Colon (tissue), 2 donors: ENCODE results near the gene SYT11.
"Not testable (repeated sequence)": the region's sequence is repeated elsewhere in the genome, so short reads cannot be mapped to it uniquely, and the experiment has no call there.

Source experiments
- FAIRE-seq: peaks from 2 replicates; lab custom pipeline; 2012; peaks lifted over from hg19 to GRCh38; lab: Jason Lieb, UNC
- donor health status: control.
- donor health status: control.

SYT11 gene

DNA sequence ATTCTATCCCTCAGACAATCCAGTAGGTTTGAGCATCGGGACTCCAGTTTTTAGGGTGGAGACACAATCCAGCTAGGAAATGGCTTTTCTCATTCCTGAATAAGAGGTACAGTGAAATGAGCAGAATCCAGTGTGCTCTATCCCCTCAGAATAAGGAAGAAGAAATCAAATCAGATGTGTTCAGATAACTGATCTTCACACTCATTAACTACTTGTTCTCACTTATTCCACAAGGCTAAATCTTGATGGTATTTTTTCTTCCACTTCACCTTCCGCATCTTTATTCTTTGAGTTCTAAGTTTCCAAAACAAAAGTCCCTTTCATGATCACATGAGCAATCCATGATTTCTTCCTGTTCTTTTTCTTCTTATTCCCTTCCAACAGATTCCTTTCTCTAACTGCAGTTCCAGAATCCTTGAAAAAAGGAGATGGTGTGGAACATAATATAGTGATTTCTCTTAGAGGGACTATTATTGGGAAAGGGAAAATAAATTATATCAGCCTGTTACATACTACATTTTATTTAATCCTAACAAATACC lies 1.7 kb downstream of the SYT11 start:
- FAIRE-seq = no peak

DNA sequence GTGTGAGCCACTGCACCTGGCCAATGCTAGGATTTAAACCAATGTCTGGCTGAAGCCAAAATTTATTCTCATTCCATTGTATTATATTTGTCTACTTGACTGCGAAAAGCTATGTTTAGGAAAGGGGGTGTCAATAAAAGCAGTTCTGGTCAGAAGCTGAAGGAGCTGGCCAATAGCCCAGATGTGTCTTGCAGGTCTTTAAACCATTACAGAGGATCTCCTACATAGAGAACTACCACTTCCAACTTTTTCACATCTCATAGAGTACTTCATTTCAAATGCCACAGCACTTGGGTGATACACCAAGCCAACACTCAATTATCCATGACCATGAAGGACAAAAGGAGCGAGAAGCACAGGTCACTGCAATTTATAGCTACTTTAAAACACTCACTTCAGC lies 2.5 kb downstream of the SYT11 start:
- no peak for FAIRE-seq

DNA sequence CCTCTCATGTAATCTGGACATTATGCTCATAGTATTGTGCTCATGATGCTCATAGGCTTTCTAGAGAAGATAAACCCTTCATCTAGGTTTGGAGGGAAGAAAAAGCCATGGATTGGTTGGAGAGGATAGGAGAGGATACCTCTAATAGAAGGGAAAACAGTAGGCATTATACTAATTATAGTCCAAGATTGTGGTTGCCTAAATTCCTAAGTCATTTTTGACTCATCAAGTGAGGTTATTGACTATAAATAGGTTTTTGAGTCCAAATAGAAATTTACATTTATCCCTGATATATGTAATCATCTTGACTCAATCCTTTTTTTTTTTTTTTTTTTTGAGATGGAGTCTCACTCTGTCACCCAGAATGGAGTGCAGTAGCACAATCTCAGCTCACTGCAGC lies 5.0 kb downstream of the SYT11 start:
- no peak for FAIRE-seq

DNA sequence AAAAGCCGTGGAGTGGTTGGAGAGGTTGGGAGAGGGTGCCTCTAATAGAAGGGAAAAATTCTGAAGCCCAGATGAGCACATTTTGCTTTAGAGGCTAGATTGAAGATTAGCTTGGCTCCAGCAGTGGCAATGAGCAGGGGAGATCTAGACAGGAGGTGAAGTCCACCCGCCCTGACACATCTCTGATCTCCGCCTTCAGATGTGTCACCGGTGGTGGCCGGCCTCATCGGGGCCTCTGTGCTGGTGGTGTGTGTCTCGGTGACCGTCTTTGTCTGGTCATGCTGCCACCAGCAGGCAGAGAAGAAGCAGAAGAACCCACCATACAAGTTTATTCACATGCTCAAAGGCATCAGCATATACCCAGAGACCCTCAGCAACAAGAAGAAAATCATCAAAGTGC lies 8.4 kb downstream of the SYT11 start:
- FAIRE-seq = no peak

DNA sequence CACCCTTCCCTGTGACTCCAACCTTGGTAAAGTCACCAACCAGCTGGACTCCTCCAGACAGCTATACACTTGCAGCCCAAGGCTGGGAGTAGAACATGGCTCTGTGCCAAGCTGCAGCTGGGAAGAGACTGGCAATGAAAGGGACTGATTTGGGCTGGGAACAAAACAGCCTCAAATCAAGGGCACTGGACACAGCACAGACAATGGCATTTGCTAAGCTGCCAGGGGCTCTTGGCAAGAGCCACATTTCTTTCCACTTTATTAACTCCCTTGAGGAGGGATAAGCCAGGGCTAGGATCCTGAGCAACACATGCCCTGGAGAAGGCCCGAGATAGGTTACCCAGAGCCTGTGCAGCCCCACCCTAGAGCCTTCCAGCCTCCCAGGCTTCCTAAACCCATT lies 12.0 kb downstream of the SYT11 start:
- FAIRE-seq = no peak

DNA sequence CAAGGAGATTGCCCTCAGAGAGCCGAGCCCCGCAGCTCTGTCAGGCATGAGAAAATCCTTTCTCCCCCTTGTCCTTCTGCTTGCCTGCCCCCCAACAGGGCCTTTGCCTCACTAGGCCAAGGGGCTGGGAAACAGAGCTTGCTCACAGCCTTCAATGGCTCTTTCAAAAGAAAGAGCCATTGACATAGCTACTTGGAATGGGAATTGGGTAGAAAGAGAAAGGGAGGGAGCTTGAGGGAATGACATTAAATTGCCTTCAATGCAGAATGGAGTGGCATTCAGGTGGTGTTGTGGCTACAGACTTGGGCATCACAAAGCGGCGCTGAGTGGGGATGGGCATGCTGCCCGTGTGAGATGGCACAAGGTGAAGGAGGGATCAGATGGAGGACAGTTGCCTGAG lies 13.2 kb downstream of the SYT11 start:
- FAIRE-seq = no peak

DNA sequence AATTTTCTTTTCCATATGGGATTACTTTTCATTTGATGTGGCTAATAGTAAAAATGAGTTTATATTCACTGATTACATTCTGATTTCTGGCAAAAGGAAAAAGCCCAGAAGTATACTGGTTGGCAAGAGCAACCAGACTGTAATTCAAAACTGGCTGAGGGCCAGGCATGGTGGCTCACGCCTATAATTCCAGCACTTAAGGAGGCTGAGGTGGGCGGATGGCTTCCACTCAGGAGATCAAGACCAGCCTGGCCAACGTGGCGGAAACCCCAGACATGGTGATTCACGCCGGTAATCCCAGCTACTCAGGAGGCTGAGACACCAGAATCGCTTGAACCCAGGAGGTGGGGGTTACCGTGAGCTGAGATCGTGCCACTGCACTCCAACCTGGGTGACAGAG lies 14.5 kb downstream of the SYT11 start:
- no peak for FAIRE-seq

DNA sequence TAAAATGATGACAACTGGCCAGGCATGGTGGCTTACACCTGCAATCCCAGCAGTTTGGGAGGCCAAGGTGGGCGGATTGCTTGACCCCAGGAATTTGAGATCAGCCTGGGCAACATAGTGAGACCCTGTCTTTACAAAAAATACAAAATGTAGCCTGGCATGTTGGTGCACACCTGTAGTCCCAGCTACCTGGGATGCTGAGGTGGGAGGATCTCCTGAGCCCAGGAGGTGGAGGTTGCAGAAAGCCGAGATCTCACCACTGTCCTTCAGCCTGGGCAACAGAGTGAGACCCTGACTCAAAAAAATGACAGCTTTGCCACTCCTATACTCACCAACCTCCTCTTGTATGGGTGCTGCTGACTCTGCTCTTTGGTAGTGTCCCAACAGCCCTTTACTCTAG lies 18.6 kb downstream of the SYT11 start:
- FAIRE-seq = no peak

DNA sequence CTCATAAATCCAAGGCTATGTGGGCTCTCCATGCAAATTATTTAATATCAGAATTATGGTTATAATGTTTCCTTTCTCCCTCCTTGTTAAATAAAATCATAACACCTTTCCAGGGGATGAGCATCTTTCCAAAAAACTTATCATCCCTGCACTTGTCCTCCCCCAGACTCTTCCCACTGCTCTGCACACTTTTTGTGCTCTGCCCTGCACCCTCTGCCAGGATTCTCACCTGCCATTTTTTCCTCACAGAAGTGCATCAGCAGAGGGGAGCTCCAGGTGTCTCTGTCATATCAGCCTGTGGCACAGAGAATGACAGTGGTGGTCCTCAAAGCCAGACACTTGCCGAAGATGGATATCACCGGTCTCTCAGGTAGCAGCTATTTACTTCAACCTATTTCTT lies 20.9 kb downstream of the SYT11 start:
- no peak for FAIRE-seq

DNA sequence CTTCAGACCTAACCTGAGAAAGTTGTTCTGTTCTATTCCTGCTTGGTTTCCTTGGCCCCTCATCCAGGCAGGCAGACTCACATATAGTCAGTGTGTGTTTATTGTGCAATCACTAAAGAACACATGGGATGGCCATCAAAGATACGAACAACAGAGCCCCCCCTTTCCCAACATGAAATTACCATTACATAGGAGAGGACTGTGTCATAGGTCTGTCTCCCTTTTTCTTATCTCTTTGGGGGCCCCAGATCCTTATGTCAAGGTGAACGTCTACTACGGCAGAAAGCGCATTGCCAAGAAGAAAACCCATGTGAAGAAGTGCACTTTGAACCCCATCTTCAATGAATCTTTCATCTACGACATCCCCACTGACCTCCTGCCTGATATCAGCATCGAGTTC lies 21.6 kb downstream of the SYT11 start:
- FAIRE-seq = no peak

DNA sequence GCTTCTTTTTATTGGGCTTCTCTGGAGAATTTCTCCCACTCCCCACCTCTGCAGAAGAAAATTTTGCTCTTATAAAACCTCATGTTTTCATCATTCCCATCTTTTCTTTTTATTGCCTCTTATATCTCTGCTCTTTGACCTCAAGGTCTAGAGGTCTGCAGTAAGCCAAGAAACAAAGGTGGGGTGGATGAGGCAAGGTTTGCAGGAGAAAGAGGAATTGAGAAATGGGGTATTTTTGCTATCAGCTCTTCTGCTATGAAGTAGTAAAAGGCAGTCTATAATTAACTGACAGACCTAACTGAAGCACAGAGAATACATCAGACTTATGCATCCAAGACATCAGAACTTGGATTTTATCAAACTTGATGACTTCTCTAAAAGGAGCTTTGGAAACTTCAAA lies 22.9 kb downstream of the SYT11 start:
- FAIRE-seq = no peak

DNA sequence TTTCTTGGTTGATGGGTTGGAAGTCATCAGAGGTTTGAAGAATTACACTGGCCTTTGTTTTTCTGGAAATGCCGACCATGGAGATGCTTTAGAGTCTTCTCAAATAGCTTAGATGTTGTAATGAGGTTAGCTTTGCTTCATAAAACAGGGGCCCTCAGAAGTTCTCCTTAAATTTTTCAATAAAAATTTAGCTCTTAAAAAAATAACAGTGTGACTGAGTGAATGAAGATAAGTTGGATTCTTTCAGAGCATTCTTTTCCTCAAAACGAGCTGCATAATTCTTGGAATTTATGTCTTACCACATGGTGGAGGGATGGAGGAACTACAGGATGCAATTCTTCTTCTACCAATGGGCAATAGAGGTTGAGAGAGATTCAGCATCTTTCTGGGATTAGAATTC lies 23.4 kb downstream of the SYT11 start:
- no peak for FAIRE-seq

DNA sequence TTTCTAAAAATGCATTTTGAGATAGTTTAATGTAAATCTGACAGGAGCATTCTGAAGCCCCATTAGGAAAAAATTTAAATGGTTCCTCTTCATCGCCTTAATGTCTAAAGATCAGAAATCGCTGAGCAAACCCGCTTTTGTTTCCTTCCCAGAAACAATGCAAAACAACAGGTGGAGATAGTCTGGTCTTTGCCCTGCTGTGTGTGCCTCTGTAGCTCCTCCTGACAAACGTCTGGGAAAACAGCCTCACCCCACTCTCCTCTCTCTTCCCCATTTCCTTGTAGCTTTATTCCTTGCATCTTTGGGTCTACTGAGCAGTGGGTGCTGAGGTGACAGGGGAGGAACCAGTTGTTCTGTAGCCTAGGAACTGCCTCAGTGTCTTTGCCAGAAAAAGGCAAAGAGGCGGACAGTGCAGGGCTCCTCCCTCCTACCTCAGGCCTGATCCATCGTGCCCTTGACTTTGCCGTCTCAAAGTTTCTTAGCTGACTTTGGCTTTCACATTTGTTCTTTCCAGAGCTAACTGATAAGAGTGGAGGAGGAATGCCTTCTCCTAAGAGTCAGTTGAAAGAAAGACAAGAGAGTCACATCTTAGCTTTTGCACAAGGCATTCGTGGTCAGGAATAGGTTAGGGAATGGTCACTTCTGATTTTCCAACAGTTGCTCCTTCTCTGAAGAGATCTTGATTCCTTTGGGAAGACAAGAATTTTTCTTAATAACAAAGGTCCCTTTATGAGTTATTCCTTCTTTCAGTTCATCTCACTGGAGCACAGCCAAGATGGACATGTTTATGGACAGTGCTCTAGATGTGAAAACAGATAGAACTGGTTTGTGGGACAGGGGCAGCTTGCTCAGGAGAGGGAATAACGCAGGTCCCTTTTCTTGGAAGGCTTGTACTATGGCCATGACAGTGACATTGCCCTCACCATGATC lies 24.9 kb downstream of the SYT11 start:
- FAIRE-seq = no peak

DNA sequence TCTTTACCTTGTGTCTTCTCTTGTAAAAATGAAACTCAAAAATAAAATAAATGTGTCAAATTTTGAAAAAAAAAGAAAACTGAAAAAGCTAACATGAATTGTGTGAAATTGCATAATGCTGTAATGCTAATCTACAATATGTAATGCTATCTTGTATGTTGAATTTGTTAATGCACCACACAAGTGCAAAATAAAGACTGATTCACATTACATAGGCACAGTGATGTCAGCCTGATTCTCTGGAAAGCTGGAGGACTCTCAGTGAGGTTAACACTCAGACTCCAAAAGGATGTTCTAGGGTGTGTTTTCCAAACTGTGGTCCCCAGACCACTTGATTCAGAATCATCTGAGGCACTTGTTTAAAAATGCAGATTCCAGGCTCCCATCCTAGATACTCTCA lies 25.6 kb downstream of the SYT11 start:
- no peak for FAIRE-seq

DNA sequence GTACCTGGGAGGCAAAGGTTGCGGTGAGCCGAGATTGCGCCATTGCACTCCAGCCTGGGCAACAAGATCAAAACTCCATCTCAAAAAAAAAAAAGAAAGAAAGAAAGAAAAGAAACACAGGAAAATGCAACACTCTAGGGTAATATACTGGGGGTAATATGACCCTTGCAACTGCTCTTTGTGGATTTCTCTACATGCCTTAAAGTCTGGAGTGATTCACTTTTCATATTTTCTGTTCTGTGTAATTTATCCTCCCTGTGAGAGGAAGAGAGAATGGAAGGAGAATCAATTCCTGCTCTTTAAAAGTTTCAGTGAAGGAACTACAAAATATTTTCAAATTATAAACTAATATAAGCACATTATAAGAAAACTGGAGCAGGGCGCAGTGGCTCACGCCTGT lies 29.1 kb downstream of the SYT11 start:
- FAIRE-seq = no peak

DNA sequence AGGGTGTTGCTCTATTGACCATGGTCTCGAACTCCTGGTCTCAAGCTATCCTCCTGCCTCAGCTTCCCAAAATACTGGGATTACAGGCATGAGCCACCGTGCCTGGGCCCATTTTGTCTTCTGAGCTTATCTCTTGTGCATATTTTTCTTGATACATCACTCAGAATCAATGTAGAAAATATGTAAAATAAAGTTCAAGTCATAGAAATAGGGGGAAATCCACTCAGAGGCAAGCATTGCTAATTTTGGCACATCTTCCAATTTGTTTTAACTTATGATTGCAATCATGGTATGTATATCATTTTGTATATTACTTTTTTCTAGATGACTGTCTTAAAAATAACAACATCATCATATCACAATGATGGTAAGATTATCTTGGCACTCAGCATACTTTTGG lies 30.2 kb downstream of the SYT11 start:
- no peak for FAIRE-seq

DNA sequence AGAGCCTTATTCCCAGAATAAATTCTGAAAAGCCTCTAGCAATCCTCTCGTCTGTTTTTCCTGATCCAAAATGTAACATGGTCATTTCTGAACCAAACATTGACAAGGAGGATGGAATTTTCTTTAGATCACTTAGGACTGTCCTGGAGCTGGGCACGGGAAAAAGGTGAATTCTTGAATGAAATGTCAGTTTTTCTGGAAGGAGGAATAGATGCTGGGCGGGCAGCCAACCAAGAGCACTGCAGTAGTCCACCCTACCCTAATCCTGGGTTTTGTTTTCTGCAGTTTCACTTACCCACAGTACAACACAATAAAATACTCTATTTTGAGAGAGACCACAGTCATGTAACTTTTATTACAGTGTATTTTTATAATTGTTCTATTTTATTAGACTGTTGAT lies 30.9 kb downstream of the SYT11 start:
- no peak for FAIRE-seq

DNA sequence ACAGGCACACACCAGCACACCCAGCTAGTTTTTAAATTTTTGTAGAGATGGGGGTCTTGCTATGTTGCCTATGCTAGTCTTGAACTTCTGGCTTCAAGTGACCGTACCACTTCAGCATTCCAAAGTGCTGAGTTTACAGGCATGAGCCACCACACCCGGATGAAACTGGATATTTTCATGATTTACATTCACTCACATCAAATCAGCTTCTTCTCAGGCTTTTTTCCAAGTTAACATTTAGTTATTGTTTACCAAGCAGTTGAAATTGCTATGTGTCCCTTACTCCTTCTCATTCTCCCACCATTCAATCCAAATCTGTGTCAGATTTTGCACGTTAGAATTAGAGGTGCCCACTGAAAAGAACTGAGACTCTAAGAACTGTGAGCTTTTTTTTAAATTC lies 33.4 kb downstream of the SYT11 start:
- no peak for FAIRE-seq

DNA sequence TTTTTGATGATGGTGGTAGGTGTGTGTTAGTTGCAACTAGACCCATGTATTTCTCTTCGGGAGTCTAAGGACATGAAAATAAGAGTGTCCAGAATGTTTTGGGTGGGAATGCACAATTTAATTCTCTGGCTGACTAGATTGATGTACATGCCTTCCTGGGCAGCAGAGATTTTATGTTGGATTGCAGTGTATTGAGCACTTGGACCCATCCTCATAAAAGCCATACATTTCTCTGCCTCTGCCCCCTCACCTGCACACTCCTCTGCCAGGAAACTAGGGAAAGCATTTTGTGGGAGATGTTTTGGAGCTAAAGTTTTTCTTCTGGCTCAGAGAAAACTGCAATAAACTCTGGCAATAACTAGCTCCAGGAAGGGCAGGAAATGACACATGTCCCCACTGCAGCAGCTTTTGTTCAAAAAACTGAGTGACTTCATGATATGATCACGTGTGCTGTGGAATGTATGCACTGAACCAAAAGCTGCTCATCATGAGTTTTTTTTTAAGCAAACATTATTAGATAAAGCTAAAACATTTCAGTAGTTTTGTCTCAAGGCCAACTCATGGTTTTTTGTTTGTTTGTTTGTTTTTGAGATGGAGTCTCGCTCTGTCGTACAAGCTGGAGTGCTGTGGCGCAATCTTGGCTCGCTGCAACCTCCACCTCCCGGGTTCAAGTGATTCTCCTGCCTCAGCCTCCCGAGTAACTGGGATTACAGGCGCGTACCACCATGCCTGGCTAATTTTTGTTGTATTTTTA lies 34.2 kb downstream of the SYT11 start:
- FAIRE-seq = no peak

DNA sequence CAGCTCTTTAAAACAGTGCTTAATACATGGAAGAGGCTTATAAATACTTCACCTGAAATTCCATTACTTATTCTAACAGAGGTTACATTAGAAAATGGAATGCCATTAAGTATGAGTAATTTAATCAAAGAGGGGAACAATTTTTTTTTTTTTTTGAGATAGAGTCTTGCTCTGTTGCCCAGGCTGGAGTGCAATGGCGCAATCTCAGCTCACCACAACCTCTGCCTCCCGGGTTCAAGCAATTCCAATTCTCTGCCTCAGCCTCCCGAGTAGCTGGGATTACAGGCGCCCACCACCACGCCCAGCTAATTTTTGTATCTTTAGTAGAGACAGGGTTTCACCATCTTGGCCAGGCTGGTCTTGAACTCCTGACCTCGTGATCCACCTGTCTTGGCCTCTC lies 36.2 kb downstream of the SYT11 start:
- FAIRE-seq = not testable (repeated sequence)

DNA sequence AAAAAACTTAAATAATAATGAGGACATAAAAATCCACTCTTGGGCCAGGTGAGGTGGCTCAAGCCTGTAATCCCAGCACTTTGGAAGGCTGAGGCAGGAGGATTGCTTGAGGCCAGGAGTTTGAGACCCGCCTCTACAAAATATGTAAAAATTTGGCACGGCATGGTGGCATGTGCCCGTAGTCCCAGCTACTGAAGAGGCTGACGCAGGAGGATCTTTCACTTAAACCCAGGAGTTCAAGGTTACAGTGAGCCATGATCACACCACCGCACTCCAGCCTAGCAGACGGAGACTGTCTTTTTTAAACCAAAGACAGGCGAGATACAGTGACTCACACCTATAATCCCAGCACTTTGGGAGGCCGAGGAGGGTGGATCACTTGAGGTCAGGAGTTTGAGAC lies 37.1 kb downstream of the SYT11 start:
- not testable (repeated sequence) for FAIRE-seq

DNA sequence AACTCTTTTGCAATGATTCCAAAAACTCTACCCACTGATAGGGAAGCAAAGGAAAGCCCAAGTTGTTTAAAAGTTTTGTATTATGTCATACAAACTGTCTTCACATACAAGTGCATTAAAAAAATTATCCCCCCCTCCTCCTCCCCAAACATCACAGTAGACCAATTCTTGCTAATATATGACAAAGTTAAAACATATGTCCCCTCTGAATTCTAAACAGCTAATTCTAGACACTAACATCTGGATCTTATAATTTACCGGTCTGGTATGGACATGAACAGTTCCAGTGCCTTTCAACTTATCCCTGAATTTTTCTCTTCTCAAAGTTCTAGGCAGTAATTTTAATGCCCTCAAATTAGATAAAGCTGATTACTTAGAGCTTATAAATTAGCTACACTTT lies 38.4 kb downstream of the SYT11 start:
- FAIRE-seq = no peak

DNA sequence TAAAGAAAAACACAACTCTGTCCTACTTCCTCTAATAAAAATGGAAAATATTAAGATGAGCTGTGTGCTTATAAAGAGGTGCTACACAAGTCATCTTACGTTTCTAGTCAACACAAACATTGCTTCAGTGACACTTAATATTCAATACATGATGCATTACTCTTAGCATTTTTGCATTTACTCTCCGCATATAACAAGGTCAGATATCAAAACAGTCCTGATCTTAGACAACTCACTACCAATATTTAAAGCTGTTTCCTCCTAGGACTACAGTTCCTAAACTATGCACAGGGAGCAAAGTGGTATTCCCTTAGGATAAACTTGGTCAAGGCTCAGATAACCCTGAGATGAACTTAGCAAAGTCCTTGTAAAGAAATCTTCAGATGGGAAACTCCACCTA lies 39.5 kb downstream of the SYT11 start:
- no peak for FAIRE-seq
